Skeletal muscle satellite cell (primary cell): ENCODE results near the gene TRERF1.

Source experiments
- H3K27me3 ChIP-seq: 2 replicates; pipeline ENCODE4 v1.7.0; 2013; ENCODE audit warnings: low read length; ENCODE audit not compliant: control insufficient read depth, insufficient read depth
- H3K36me3 ChIP-seq: 2 replicates; pipeline ENCODE4 v1.7.0; 2013; ENCODE audit warnings: mild to moderate bottlenecking, control low read depth, low read length; ENCODE audit not compliant: insufficient read depth
- H3K4me1 ChIP-seq: 2 replicates; pipeline ENCODE4 v1.7.0; 2013; ENCODE audit warnings: low read length; ENCODE audit not compliant: control insufficient read depth, insufficient read depth
- H3K4me2 ChIP-seq: 2 replicates; pipeline ENCODE4 v1.7.0; 2013; ENCODE audit warnings: mild to moderate bottlenecking, low read length
- H3K4me3 ChIP-seq: 2 replicates; pipeline ENCODE4 v1.7.0; 2013; ENCODE audit warnings: low read length
- H3K9ac ChIP-seq: 2 replicates; pipeline ENCODE4 v1.7.0; 2013; ENCODE audit warnings: mild to moderate bottlenecking, low read depth, low read length, moderate library complexity
- H3K9me3 ChIP-seq: replicated peaks from 2 replicates; pipeline ENCODE4 v1.7.0; 2013; ENCODE audit warnings: mild to moderate bottlenecking, control low read depth, low read length

TRERF1 gene

GRCh38 chr6:42227173-42227850 is 224.4 kb downstream of the TRERF1 start:
- Histone ChIP-seq H3K9me3 (no peaks in the 10 kb centered on the region), H3K4me3 (peak overlapping the region; percentile 25), H3K27me3 (no peaks in the 10 kb centered on the region), H3K4me2 (peak overlapping the region; percentile 51), H3K9ac (no peak overlapping the region), H3K4me1 (peaks cover 36% of the 10 kb centered on the region), H3K36me3 (no peaks in the 10 kb centered on the region)

- H3K9me3 ChIP-seq = no peaks in the 10 kb centered on the region
- no peaks in the 10 kb centered on the region for H3K27me3 ChIP-seq
- peak overlapping the region; percentile 51 for H3K4me2 ChIP-seq
- H3K4me1 ChIP-seq = peaks cover 36% of the 10 kb centered on the region
- H3K9ac ChIP-seq = no peak overlapping the region
- no peaks in the 10 kb centered on the region for H3K36me3 ChIP-seq
- peak overlapping the region; percentile 25 for H3K4me3 ChIP-seq
Measured at GRCh38 chr6:42226645-42227143, 225.0 kb downstream of the TRERF1 start.

- H3K27me3 ChIP-seq = no peaks in the 10 kb centered on the region
- peaks cover 36% of the 10 kb centered on the region for H3K4me1 ChIP-seq
- no peaks in the 10 kb centered on the region for H3K9me3 ChIP-seq
- no peaks in the 10 kb centered on the region for H3K36me3 ChIP-seq
- H3K4me2 ChIP-seq = peak overlapping the region; percentile 51
- H3K9ac ChIP-seq = no peak overlapping the region
- no peak overlapping the region for H3K4me3 ChIP-seq
Measured at GRCh38 chr6:42226161-42226611, 225.5 kb downstream of the TRERF1 start.

- Histone ChIP-seq H3K9ac (no peak overlapping the region), H3K9me3 (no peaks in the 10 kb centered on the region), H3K4me3 (no peak overlapping the region), H3K27me3 (no peaks in the 10 kb centered on the region), H3K36me3 (no peaks in the 10 kb centered on the region), H3K4me2 (no peak overlapping the region), H3K4me1 (peaks cover 36% of the 10 kb centered on the region)
Measured at GRCh38 chr6:42225419-42225818, 226.3 kb downstream of the TRERF1 start.

- Histone ChIP-seq H3K27me3 (no peaks in the 10 kb centered on the region), H3K4me3 (no peak overlapping the region), H3K4me2 (peak overlapping the region; percentile 65), H3K4me1 (peaks cover 36% of the 10 kb centered on the region), H3K9me3 (no peaks in the 10 kb centered on the region), H3K36me3 (no peaks in the 10 kb centered on the region), H3K9ac (no peak overlapping the region)
Measured at GRCh38 chr6:42225029-42225339, 226.7 kb downstream of the TRERF1 start.

- H3K27me3 ChIP-seq = no peaks in the 10 kb centered on the region
- H3K36me3 ChIP-seq = no peaks in the 10 kb centered on the region
- peak overlapping the region; percentile 65 for H3K4me2 ChIP-seq
- H3K4me1 ChIP-seq = peaks cover 36% of the 10 kb centered on the region
- no peak overlapping the region for H3K4me3 ChIP-seq
- H3K9me3 ChIP-seq = no peaks in the 10 kb centered on the region
- no peak overlapping the region for H3K9ac ChIP-seq
Measured at GRCh38 chr6:42224222-42225028, 227.3 kb downstream of the TRERF1 start.

GRCh38 chr6:42222448-42222847 is 229.3 kb downstream of the TRERF1 start:
- Histone ChIP-seq H3K4me3 (no peak overlapping the region), H3K9ac (no peak overlapping the region), H3K4me1 (peaks cover 32% of the 10 kb centered on the region), H3K9me3 (no peaks in the 10 kb centered on the region), H3K36me3 (no peaks in the 10 kb centered on the region), H3K27me3 (no peaks in the 10 kb centered on the region), H3K4me2 (no peak overlapping the region)

- Histone ChIP-seq H3K4me1 (peaks cover 28% of the 10 kb centered on the region), H3K9ac (no peak overlapping the region), H3K36me3 (no peaks in the 10 kb centered on the region), H3K4me2 (no peak overlapping the region), H3K27me3 (no peaks in the 10 kb centered on the region), H3K9me3 (no peaks in the 10 kb centered on the region), H3K4me3 (no peak overlapping the region)
Measured at GRCh38 chr6:42221546-42221945, 230.2 kb downstream of the TRERF1 start.

- Histone ChIP-seq H3K9ac (no peak overlapping the region), H3K4me1 (peaks cover 24% of the 10 kb centered on the region), H3K9me3 (no peaks in the 10 kb centered on the region), H3K4me2 (no peak overlapping the region), H3K36me3 (no peaks in the 10 kb centered on the region), H3K4me3 (no peak overlapping the region), H3K27me3 (no peaks in the 10 kb centered on the region)
Measured at GRCh38 chr6:42220807-42221206, 230.9 kb downstream of the TRERF1 start.

- peaks cover 9% of the 10 kb centered on the region for H3K36me3 ChIP-seq
- H3K27me3 ChIP-seq = no peaks in the 10 kb centered on the region
- H3K4me3 ChIP-seq = peak within 1 kb of the TSS; percentile 81
- peak within 1 kb of the TSS; percentile 94 for H3K9ac ChIP-seq
- no peaks in the 10 kb centered on the region for H3K9me3 ChIP-seq
- peak within 1 kb of the TSS; percentile 75 for H3K4me2 ChIP-seq
- H3K4me1 ChIP-seq = peaks cover 8% of the 10 kb centered on the region
Measured at GRCh38 chr6:42217519-42218367, 234.0 kb downstream of the TRERF1 start, which contains the start of gene MRPS10. MRPS10 (minus strand) TSS chr6:42217861; CDS start chr6:42217849, 12 bp downstream.

GRCh38 chr6:42217157-42217518 is 234.6 kb downstream of the TRERF1 start:
- H3K9ac ChIP-seq = peak overlapping the region; percentile 94
- H3K36me3 ChIP-seq = peaks cover 13% of the 10 kb centered on the region
- no peaks in the 10 kb centered on the region for H3K9me3 ChIP-seq
- peaks cover 8% of the 10 kb centered on the region for H3K4me1 ChIP-seq
- H3K4me2 ChIP-seq = peak overlapping the region; percentile 75
- no peaks in the 10 kb centered on the region for H3K27me3 ChIP-seq
- H3K4me3 ChIP-seq = peak overlapping the region; percentile 81
